Measurements from ENCODE around the gene NPAS2.

- no peak for TF ChIP-seq CTCF (IDR thresholded peaks at IDR 0.05)
- TF ChIP-seq POLR2A (IDR thresholded peaks at IDR 0.05) = no peak
These were observed 117.1 kb downstream of the NPAS2 start for GRCh38 chr2:100936972-100937542.

Measured in adrenal gland (tissue), 5 donors.